ENCODE measurements around the gene TBCD.

Gene TBCD

DNA sequence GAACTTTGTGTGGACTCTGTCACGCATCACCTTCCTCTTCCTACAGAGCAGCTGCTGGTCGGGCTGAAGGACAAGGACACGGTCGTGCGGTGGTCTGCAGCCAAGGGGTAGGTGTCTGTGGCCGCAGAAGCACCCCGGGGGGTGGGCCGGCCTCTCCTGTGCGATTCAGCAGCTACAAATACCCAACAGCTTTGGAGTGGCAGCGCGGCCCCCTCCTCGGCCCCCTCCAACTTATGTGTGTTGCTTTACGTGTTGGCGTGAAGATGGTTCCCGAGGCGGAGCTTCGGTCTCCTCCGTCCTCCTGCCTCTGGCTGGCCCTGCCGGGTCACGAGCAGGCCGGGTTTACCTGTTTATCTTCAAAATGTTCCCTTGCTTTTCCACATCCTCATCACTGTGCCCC is 55.7 kb downstream of the TBCD start:
- ChIA-PET CTCF (no interaction called here), POLR2A (no interaction called here)
- TF ChIP-seq, protein P1, sequence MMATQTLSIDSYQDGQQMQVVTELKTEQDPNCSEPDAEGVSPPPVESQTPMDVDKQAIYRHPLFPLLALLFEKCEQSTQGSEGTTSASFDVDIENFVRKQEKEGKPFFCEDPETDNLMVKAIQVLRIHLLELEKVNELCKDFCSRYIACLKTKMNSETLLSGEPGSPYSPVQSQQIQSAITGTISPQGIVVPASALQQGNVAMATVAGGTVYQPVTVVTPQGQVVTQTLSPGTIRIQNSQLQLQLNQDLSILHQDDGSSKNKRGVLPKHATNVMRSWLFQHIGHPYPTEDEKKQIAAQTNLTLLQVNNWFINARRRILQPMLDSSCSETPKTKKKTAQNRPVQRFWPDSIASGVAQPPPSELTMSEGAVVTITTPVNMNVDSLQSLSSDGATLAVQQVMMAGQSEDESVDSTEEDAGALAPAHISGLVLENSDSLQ (IDR thresholded peaks at IDR 0.05), result no peak
- no peak for TF ChIP-seq BHLHE40 (IDR thresholded peaks at IDR 0.05; ENCODE audit: borderline replicate concordance)
- no peak for TF ChIP-seq FOXM1 (IDR thresholded peaks at IDR 0.05; ENCODE audit: borderline replicate concordance)
- TF ChIP-seq FOXA1 (IDR thresholded peaks at IDR 0.05), result no peak
- no peak for TF ChIP-seq LEF1 (IDR thresholded peaks at IDR 0.05; ENCODE audit: borderline replicate concordance)
- DNase-seq (ENCODE audit: extremely low spot score), result no peak

DNA sequence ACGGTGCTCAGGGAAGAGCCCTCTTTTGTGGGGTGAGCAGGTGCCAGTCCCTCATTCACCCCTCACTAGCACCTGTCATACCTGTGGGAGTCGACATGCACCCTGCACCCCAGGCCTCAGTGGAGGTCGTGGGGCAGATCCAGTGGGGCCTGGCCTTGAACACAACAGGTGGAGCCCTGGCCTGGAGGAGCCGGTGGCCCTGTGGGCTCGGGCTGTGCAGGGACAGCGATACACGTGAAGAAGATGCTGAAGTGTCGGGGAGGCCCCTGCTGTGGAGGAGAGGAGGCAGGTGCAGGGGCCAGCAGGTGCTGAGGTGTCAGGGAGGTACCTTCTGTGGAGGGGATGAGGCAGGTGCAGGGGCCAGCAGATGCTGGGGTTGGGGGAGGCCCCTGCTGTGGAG is 56.1 kb downstream of the TBCD start:
- POLR2A ChIA-PET, result no interaction called here
- no peak for DNase-seq (ENCODE audit: extremely low spot score)
- no peak for TF ChIP-seq NFRKB (IDR thresholded peaks at IDR 0.05)
- CTCF ChIA-PET, result no interaction called here

DNA sequence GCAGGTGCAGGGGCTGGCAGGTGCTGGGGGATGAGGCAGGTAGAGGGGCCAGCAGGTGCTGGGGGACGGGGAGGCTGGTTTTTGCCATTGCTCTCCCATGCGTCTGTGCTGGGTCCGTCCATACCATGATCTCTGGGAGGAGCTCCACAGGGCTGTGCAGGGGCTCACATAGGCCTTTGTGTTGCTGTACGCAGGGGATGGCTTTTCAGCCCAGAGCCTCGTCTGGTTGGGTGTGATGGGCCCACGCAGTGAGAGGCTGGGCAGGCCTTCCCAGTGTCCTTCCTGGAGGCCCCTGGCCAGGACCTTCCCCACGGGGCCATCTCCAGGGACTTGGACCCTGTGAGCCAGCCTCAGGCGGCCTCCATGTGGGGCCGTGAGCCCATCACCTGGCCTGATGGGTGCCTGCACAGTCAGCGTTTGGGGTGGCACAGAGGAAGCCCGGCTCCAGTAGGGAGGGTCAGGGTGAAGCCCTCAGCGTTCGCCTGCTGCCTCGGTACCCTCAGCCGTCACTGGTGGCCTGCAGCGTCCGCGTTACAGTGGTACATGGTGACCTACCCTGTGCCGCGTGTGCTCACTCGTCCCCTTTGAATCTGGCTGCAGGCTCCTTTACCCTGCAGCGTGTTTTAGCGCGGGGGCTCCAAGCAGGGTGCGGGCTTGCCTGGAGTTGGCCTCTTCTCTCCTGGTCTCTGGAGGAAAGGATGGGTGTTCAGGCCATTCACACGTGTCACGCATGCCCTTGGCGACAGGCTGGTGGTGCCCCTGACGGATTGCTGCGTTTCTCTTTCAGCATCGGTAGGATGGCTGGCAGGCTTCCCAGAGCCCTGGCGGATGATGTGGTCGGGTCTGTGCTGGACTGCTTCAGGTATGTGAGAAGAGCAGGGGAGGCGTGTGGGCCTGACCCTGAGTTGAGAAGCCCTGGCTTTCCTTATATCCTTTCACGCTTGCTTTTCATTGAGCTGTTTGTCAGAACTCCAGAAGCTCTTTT is 57.3 kb downstream of the TBCD start:
- ChIA-PET POLR2A (no interaction called here), CTCF (interaction anchor here (0.5 kb wide), 1 partner anchor 264 kb away, joined by 3 read pairs; no protein-coding TSS in a partner anchor)
- TF ChIP-seq ELF4 (IDR thresholded peaks at IDR 0.05) (no peak), ARNT (IDR thresholded peaks at IDR 0.05) (no peak), FOXK2 (IDR thresholded peaks at IDR 0.05) (no peak)
- DNase-seq (ENCODE audit: extremely low spot score), result no peak

DNA sequence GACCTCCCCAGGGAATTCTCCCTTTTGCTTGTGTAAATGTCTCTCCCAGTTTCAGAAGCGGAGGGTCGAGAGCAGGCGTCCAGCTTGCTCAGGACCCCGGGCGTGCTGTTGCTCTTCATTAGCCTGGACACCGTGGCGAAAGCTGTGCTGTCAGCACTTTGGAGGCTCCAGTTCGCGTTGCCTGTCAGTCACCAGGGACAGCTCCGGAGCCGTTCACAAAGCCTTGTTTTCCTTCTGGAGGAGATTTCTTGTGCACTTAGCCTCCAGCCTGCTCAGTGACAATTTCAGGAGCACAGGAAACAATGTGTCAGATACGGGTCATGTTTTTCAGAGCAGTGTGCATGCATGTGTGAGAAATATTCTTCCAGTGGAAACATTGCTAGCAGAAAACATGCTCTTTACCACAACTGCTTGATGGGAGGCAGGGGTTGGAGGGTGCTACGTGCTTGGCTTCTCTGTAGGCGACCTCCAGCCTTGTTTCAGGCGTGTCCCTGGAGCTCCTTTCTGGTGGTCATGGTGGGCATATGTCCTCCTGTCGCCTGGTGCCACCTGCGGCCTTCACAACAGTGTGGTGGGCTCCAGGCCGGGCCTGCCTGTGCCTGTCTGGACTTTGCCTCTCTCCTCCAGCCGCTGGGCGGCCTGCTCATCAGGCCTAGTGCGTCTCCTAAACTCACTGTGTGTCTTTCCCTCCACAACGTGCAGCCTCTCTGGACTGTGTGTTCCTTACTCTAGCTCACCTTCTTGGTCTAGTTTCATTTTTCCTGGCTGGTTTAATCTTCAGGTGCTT is 59.0 kb downstream of the TBCD start:
- DNase-seq (ENCODE audit: extremely low spot score), result no peak
- CTCF ChIA-PET, result no interaction called here
- POLR2A ChIA-PET, result no interaction called here
- TF ChIP-seq CTBP1 (IDR thresholded peaks at IDR 0.05; ENCODE audit: borderline replicate concordance) (no peak), FOXM1 (IDR thresholded peaks at IDR 0.05; ENCODE audit: borderline replicate concordance) (no peak), ZNF384 (IDR thresholded peaks at IDR 0.05) (no peak), BHLHE40 (IDR thresholded peaks at IDR 0.05; ENCODE audit: borderline replicate concordance) (no peak), NFRKB (IDR thresholded peaks at IDR 0.05) (no peak)

DNA sequence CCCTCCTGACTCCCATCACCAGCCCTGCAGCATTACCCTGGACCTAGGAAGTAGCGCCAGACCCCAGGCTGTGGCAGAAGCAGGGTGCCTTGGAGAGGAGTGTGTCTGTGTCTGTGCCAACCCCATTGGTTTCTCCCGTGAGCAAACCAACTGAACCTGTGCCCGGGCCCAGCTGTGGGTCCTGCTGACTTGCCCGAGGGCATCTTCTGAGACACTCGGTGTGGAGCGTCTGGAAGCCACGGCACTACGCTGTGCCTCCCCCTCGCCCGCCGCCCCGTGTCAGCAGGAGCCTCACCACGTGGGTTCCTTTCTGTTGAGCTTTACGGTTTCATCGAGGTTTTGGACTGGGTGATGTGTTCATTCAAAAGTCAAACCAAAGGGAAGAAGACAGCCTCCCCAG is 60.2 kb downstream of the TBCD start:
- ChIA-PET POLR2A (no interaction called here), CTCF (no interaction called here)
- no peak for DNase-seq (ENCODE audit: extremely low spot score)
- TF ChIP-seq L3MBTL2 (conservative IDR thresholded peaks at IDR 0.05) (no peak), BHLHE40 (IDR thresholded peaks at IDR 0.05; ENCODE audit: borderline replicate concordance) (no peak), SUZ12 (IDR thresholded peaks at IDR 0.05) (no peak), ARNT (IDR thresholded peaks at IDR 0.05) (no peak), FOXK2 (IDR thresholded peaks at IDR 0.05) (no peak), TARDBP (IDR thresholded peaks at IDR 0.05) (no peak), CTBP1 (IDR thresholded peaks at IDR 0.05; ENCODE audit: borderline replicate concordance) (no peak), ELF4 (IDR thresholded peaks at IDR 0.05) (no peak), ZNF384 (IDR thresholded peaks at IDR 0.05) (no peak), NFRKB (IDR thresholded peaks at IDR 0.05) (no peak), LEF1 (IDR thresholded peaks at IDR 0.05; ENCODE audit: borderline replicate concordance) (no peak)
- TF ChIP-seq, protein P1 (IDR thresholded peaks at IDR 0.05), result no peak

DNA sequence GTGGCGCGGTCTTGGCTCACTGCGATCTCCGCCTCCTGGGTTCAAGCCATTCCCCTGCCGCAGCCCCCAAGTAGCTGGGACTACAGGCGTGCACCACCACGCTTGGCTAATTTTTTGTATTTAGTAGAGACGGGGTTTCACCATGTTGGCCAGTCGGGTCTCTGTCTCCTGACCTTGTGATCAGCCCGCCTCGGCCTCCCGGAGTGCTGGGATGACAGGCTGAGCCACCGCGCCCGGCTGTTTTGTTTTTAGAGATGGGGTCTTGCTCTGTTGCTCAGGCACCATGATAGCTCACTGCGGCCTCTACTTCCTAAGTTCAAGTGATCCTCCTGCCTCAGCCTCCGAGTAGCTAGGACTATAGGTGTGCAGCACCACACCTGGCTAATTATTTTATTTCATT is 60.7 kb downstream of the TBCD start:
- CTCF ChIA-PET, result interaction anchor here (0.6 kb wide), 1 partner anchor 31 kb away, joined by 3 read pairs; no protein-coding TSS in a partner anchor
- no peak for DNase-seq (ENCODE audit: extremely low spot score)
- POLR2A ChIA-PET, result no interaction called here
- TF ChIP-seq SUZ12 (IDR thresholded peaks at IDR 0.05) (no peak), HDGF (IDR thresholded peaks at IDR 0.05; ENCODE audit: borderline replicate concordance) (no peak), NFRKB (IDR thresholded peaks at IDR 0.05) (no peak), CTBP1 (IDR thresholded peaks at IDR 0.05; ENCODE audit: borderline replicate concordance) (no peak), FOXA1 (IDR thresholded peaks at IDR 0.05) (no peak), ELF4 (IDR thresholded peaks at IDR 0.05) (no peak), ARNT (IDR thresholded peaks at IDR 0.05) (no peak), FOXK2 (IDR thresholded peaks at IDR 0.05) (no peak), ZNF384 (IDR thresholded peaks at IDR 0.05) (no peak), SP1 (IDR thresholded peaks at IDR 0.05) (no peak), BHLHE40 (IDR thresholded peaks at IDR 0.05; ENCODE audit: borderline replicate concordance) (no peak)
- TF ChIP-seq, protein P1 (IDR thresholded peaks at IDR 0.05), result no peak

Measured in HEK293T (cell line).